A549 (cell line): ENCODE results near the gene MYO18B. TPM values are rescaled to one million over a fixed set of nuclear protein-coding genes. Genes with fewer than 3 reads are reported as not detected.

Experiments
- ATAC-seq, 2 experiments: fragments of 200-7000 bp in 1 of 2; fragments of >200 bp in 1 of 2; cut with Nextera tagmentation in 1 of 2; cut with Tn5 transposase in 1 of 2; 3 replicates each; pipeline versions ENCODE4 v1.8.0 to v1.9.1; 2018 to 2020; ENCODE audit warnings: mild to moderate bottlenecking in 1 of 2, moderate library complexity in 1 of 2
- CTCF ChIA-PET: fragments of 300-600 bp; sonication (Branson Sonifier 250); formaldehyde crosslinking; extraction: SDS; loops from one replicate; lab custom pipeline; 2021; ENCODE audit warnings: antibody characterized with exemption, inconsistent platforms; lab: Yijun Ruan, JAX
- POLR2A ChIA-PET: fragments of 350-600 bp; formaldehyde crosslinking; extraction: SDS; loops from one replicate; lab custom pipeline; 2021; ENCODE audit warnings: antibody characterized with exemption, inconsistent platforms; lab: Yijun Ruan, JAX
- DNase-seq, 2 experiments: peaks; one replicate each; pipeline versions ENCODE4 v3.0.0 to v3.0.0-alpha.2; 2011 to 2016; ENCODE audit warnings: low read depth in 1 of 2, low spot score in 1 of 2
- FAIRE-seq: peaks from 2 replicates; lab custom pipeline; 2011; peaks lifted over from hg19 to GRCh38; lab: Jason Lieb, UNC
- H3K27ac ChIP-seq, 2 experiments: fragments of >200 bp; sonication (Bioruptor Twin); formaldehyde crosslinking; 3 replicates each; pipeline ENCODE4 v1.5.1; 2016 to 2017
- H3K4me1 ChIP-seq: fragments of >200 bp; sonication (Bioruptor Twin); formaldehyde crosslinking; 3 replicates; pipeline ENCODE4 v1.6.1; 2016
- H3K4me2 ChIP-seq: fragments of >200 bp; sonication (Bioruptor Twin); formaldehyde crosslinking; 3 replicates; pipeline ENCODE4 v1.6.1; 2016
- H3K4me3 ChIP-seq: fragments of >200 bp; sonication (Bioruptor Twin); formaldehyde crosslinking; 3 replicates; pipeline ENCODE4 v1.5.1; 2016
- H3K9me3 ChIP-seq: fragments of >200 bp; sonication (Bioruptor Twin); formaldehyde crosslinking; 3 replicates; pipeline ENCODE4 v1.6.1; 2016
- ATOH8 ChIP-seq: fragments of 250-450 bp; sonication (Bioruptor Pico); IDR thresholded peaks from 2 replicates; pipeline ENCODE4 v1.5.0; 2020; ENCODE audit warnings: low read depth, mild to moderate bottlenecking, moderate library complexity
- CBX2 ChIP-seq: fragments of 200-600 bp; sonication (generic); IDR thresholded peaks from 2 replicates; pipeline ENCODE4 v1.6.1; 2016; ENCODE audit warnings: low read depth, mild to moderate bottlenecking, borderline replicate concordance
- CTCF ChIP-seq: fragments of >200 bp; sonication (Bioruptor Twin); formaldehyde crosslinking; IDR thresholded peaks from 3 replicates; pipeline ENCODE4 v1.5.1; 2016
- EHMT2 ChIP-seq: fragments of 200-600 bp; sonication (generic); IDR thresholded peaks from 2 replicates; pipeline ENCODE4 v1.6.1; 2016; ENCODE audit warnings: antibody characterized with exemption, low read depth, mild to moderate bottlenecking, moderate library complexity
- ESRRA ChIP-seq: fragments of 150-350 bp; IDR thresholded peaks from 2 replicates; pipeline ENCODE4 v1.6.1; 2014; ENCODE audit warnings: mild to moderate bottlenecking, low read length, borderline replicate concordance
- FOSL2 ChIP-seq, 2 experiments: fragments of 450-650 bp in 1 of 2; fragments of >200 bp in 1 of 2; sonication (Bioruptor Twin) in 1 of 2; formaldehyde crosslinking; IDR thresholded peaks; 2 replicates each; pipeline versions ENCODE4 v1.5.0 to v1.6.1; 2016 to 2020; ENCODE audit warnings: mild to moderate bottlenecking in 1 of 2, moderate library complexity in 1 of 2
- FOXS1 ChIP-seq: fragments of 250-450 bp; sonication (Bioruptor Pico); IDR thresholded peaks from 2 replicates; pipeline ENCODE4 v1.5.0; 2020; ENCODE audit warnings: mild to moderate bottlenecking, moderate library complexity
- HEYL ChIP-seq: fragments of 250-450 bp; sonication (Bioruptor Pico); IDR thresholded peaks from 2 replicates; pipeline ENCODE4 v1.8.0; 2021; ENCODE audit warnings: mild to moderate bottlenecking, moderate library complexity
- HMGXB4 ChIP-seq: fragments of 250-450 bp; sonication (Bioruptor Pico); IDR thresholded peaks from 2 replicates; pipeline ENCODE4 v1.5.0; 2021; ENCODE audit warnings: mild to moderate bottlenecking, moderate library complexity, borderline replicate concordance
- HOXB13 ChIP-seq: fragments of 250-450 bp; sonication (Bioruptor Pico); IDR thresholded peaks from 2 replicates; pipeline ENCODE4 v1.5.0; 2020; ENCODE audit warnings: low read depth, mild to moderate bottlenecking, moderate library complexity
- MAFK ChIP-seq: fragments of 450-650 bp; IDR thresholded peaks from 2 replicates; pipeline ENCODE4 v1.6.1; 2014; ENCODE audit not compliant: partially characterized antibody
- MAX ChIP-seq: IDR thresholded peaks from 2 replicates; pipeline ENCODE4 v1.6.1; 2012
- MYC ChIP-seq: IDR thresholded peaks from 2 replicates; pipeline ENCODE4 v1.6.1; 2012; ENCODE audit warnings: mild to moderate bottlenecking, inconsistent platforms, low read length, improper control_type of control experiment, borderline replicate concordance
- NFE2L2 ChIP-seq: fragments of 150-350 bp; conservative IDR thresholded peaks from 2 replicates; pipeline ENCODE4 v1.6.1; 2014; ENCODE audit warnings: low read length
- PHF8 ChIP-seq: fragments of 200-600 bp; sonication (generic); IDR thresholded peaks from 2 replicates; pipeline ENCODE4 v1.6.1; 2016; ENCODE audit warnings: low read depth, mild to moderate bottlenecking, antibody characterized with exemption, moderate library complexity, borderline replicate concordance
- POLR2A ChIP-seq: IDR thresholded peaks from 2 replicates; pipeline ENCODE4 v1.6.1; 2012; ENCODE audit warnings: mild to moderate bottlenecking, low read length
- RAD21 ChIP-seq, 2 experiments: fragments of >200 bp in 1 of 2; sonication (Bioruptor Twin) in 1 of 2; formaldehyde crosslinking in 1 of 2; IDR thresholded peaks in 1 of 2; conservative IDR thresholded peaks in 1 of 2; 2 replicates in 1 of 2; 3 replicates in 1 of 2; pipeline ENCODE4 v1.6.1; 2012 to 2018; ENCODE audit warnings: inconsistent platforms in 1 of 2
- RARB ChIP-seq: fragments of 250-450 bp; sonication (Bioruptor Pico); IDR thresholded peaks from 2 replicates; pipeline ENCODE4 v1.8.0; 2021; ENCODE audit warnings: mild to moderate bottlenecking, moderate library complexity
- TFCP2L1 ChIP-seq: fragments of 250-450 bp; sonication (Bioruptor Pico); IDR thresholded peaks from 2 replicates; pipeline ENCODE4 v1.5.0; 2021; ENCODE audit warnings: mild to moderate bottlenecking
- TP53 ChIP-seq: fragments of 250-450 bp; sonication (Bioruptor Pico); IDR thresholded peaks from 2 replicates; pipeline ENCODE4 v1.5.0; 2021; ENCODE audit warnings: mild to moderate bottlenecking, moderate library complexity
- ZFP36 ChIP-seq: fragments of 450-650 bp; IDR thresholded peaks from 2 replicates; pipeline ENCODE4 v1.6.1; 2014; ENCODE audit warnings: borderline replicate concordance; ENCODE audit not compliant: partially characterized antibody
- ZNF302 ChIP-seq: fragments of 250-450 bp; sonication (Bioruptor Pico); IDR thresholded peaks from 2 replicates; pipeline ENCODE4 v1.9.0; 2021; ENCODE audit warnings: inconsistent platforms, mild to moderate bottlenecking, moderate library complexity
- ZSCAN20 ChIP-seq: fragments of 250-450 bp; sonication (Bioruptor Pico); IDR thresholded peaks from 2 replicates; pipeline ENCODE4 v1.8.0; 2022; ENCODE audit warnings: mild to moderate bottlenecking, moderate library complexity
- WGBS: methylation state at CpG from one replicate; pipeline ENCODE4 v1.1.6; 2017; ENCODE audit errors: missing lambda C conversion rate; 5-methylcytosine and 5-hydroxymethylcytosine counted together
- polyA plus RNA-seq, 4 experiments: library from polyadenylated mRNA; depleted of rRNA in 3 of 4; stranded (reverse); fragments of >200 nt; fragmentation: RNase III in 1 of 4; extraction: RNeasy Plus Mini Kit Qiagen cat#74134 plus additional on column Dnase treatment in 1 of 4; gene quantifications; 2 replicates in 3 of 4; 3 replicates in 1 of 4; pipeline ENCODE4 v1.2.3, GENCODE V29; 2011 to 2017
- TF ChIP-seq, protein P1 (sequence below): fragments of 150-350 bp; IDR thresholded peaks from 2 replicates; pipeline ENCODE4 v1.6.1; 2014; ENCODE audit warnings: low read depth, mild to moderate bottlenecking, low read length
- TF ChIP-seq, protein P2 (sequence below): IDR thresholded peaks from 2 replicates; pipeline ENCODE4 v1.6.1; 2012

Gene MYO18B
- polyA plus RNA-seq, 2 of the 4 experiments (the other 2 are of a cell fraction): 0.01 TPM

- TF ChIP-seq FOXS1: no peak
- no peak for TF ChIP-seq MAX
- no peak for TF ChIP-seq RAD21 (conservative IDR thresholded peaks at IDR 0.05 in 1 of 2, IDR thresholded peaks at IDR 0.05 in 1 of 2)
- TF ChIP-seq RARB (CRISPR knock-in tag): no peak
- TF ChIP-seq ATOH8 (CRISPR knock-in tag): no peak
- no peak for TF ChIP-seq FOSL2 (IDR thresholded peaks at IDR 0.05)
- no peak for TF ChIP-seq FOSL2 (CRISPR knock-in tag; IDR thresholded peaks at IDR 0.05)
- no peak for TF ChIP-seq NFE2L2
- no peak for TF ChIP-seq TFCP2L1 (CRISPR knock-in tag)
- TF ChIP-seq, protein P1, sequence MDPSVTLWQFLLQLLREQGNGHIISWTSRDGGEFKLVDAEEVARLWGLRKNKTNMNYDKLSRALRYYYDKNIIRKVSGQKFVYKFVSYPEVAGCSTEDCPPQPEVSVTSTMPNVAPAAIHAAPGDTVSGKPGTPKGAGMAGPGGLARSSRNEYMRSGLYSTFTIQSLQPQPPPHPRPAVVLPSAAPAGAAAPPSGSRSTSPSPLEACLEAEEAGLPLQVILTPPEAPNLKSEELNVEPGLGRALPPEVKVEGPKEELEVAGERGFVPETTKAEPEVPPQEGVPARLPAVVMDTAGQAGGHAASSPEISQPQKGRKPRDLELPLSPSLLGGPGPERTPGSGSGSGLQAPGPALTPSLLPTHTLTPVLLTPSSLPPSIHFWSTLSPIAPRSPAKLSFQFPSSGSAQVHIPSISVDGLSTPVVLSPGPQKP: no peak
- no peak for TF ChIP-seq MAFK
- no peak for TF ChIP-seq HMGXB4 (CRISPR knock-in tag)
- TF ChIP-seq PHF8: no peak
- no peak for TF ChIP-seq CBX2
- TF ChIP-seq POLR2A: no peak
- no peak for TF ChIP-seq MYC
- no peak for TF ChIP-seq ZNF302 (CRISPR knock-in tag)
- no peak for TF ChIP-seq TP53
- TF ChIP-seq ZSCAN20: no peak
- TF ChIP-seq, protein P2, sequence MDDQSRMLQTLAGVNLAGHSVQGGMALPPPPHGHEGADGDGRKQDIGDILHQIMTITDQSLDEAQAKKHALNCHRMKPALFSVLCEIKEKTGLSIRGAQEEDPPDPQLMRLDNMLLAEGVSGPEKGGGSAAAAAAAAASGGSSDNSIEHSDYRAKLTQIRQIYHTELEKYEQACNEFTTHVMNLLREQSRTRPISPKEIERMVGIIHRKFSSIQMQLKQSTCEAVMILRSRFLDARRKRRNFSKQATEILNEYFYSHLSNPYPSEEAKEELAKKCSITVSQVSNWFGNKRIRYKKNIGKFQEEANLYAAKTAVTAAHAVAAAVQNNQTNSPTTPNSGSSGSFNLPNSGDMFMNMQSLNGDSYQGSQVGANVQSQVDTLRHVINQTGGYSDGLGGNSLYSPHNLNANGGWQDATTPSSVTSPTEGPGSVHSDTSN: no peak
- TF ChIP-seq CTCF: no peak
- ChIA-PET CTCF (interaction anchor here (0.7 to 1.6 kb wide), 2 partner anchors 12 kb away, joined by 3 to 4 read pairs; no protein-coding TSS in a partner anchor), POLR2A (no interaction called here)
- Histone ChIP-seq H3K4me2 (no peak overlapping the region), H3K27ac (no peak overlapping the region), H3K4me1 (no peaks in the 10 kb centered on the region), H3K4me3 (no peak overlapping the region), H3K9me3 (no peaks in the 10 kb centered on the region)
- FAIRE-seq (no peak), ATAC-seq (no peak), DNase-seq (no peak)
- WGBS: 87% methylated on average over 7 of the region's 7 CpGs
Measured at GRCh38 chr22:25714070-25714469, 27.9 kb upstream of the MYO18B start.

DNA sequence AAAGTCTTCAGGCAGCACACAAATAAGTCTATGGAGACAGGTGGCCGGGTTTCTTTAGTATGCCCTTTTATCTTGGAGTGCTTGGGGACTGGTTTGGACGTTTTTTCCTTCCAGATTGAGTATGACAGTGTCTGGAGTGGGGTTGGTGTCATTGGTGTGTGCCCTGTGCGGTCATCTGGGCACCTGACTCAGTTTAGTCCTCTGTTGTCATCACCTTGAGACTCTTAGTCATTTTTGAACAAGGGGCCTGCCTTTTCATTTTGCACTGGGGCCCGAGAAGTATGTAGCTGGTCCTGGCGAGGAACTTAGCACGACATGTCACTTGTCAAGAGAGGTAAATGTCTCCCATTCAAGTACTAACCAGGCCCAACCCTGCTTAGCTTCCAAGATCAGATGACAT is 27.2 kb upstream of the MYO18B start:
- Histone ChIP-seq H3K27ac (no peak overlapping the region), H3K4me3 (no peak overlapping the region), H3K9me3 (no peaks in the 10 kb centered on the region), H3K4me1 (no peaks in the 10 kb centered on the region), H3K4me2 (no peak overlapping the region)
- ATAC-seq (no peak), DNase-seq (no peak), FAIRE-seq (no peak)
- WGBS: 54% methylated on average over 6 of the region's 6 CpGs
- ChIA-PET POLR2A (no interaction called here), CTCF (interaction anchor here (1.6 kb wide), 1 partner anchor 12 kb away, joined by 4 read pairs; no protein-coding TSS in a partner anchor)
- TF ChIP-seq HOXB13 (CRISPR knock-in tag): no peak
- TF ChIP-seq ZFP36: no peak
- no peak for TF ChIP-seq PHF8
- TF ChIP-seq FOXS1: no peak
- TF ChIP-seq ATOH8 (CRISPR knock-in tag): no peak
- TF ChIP-seq ESRRA: no peak
- no peak for TF ChIP-seq CTCF
- TF ChIP-seq EHMT2: no peak
- TF ChIP-seq FOSL2 (IDR thresholded peaks at IDR 0.05): no peak
- TF ChIP-seq FOSL2 (CRISPR knock-in tag; IDR thresholded peaks at IDR 0.05): no peak
- no peak for TF ChIP-seq HEYL (CRISPR knock-in tag)
